GM12878 (cell line): ENCODE measurements around the gene OR2AT4. TPM values are rescaled to one million over a fixed set of nuclear protein-coding genes. Genes with fewer than 3 reads are reported as not detected.

ENCODE experiments used
- BCL11A ChIP-seq: IDR thresholded peaks from 2 replicates; pipeline ENCODE4 v1.6.1; 2011; ENCODE audit warnings: low read depth, low read length
- CHD1 ChIP-seq: IDR thresholded peaks from 2 replicates; pipeline ENCODE4 v1.6.1; 2012; ENCODE audit warnings: low read depth, low read length, improper control_type of control experiment
- CREB1 ChIP-seq: IDR thresholded peaks from 2 replicates; pipeline ENCODE4 v1.6.1; 2012; ENCODE audit warnings: low read depth, mild to moderate bottlenecking, inconsistent platforms
- IKZF1 ChIP-seq: fragments of 450-650 bp; conservative IDR thresholded peaks from 2 replicates; pipeline ENCODE4 v1.6.1; 2017; ENCODE audit warnings: antibody characterized with exemption, mild to moderate bottlenecking
- IRF4 ChIP-seq: IDR thresholded peaks from 2 replicates; pipeline ENCODE4 v1.6.1; 2011; ENCODE audit warnings: low read depth, low read length
- LARP7 ChIP-seq: fragments of 450-650 bp; IDR thresholded peaks from 2 replicates; pipeline ENCODE4 v1.6.1; 2017; ENCODE audit warnings: mild to moderate bottlenecking
- MEF2B ChIP-seq: fragments of 450-650 bp; IDR thresholded peaks from 2 replicates; pipeline ENCODE4 v1.6.1; 2018; ENCODE audit warnings: mild to moderate bottlenecking, moderate library complexity; ENCODE audit not compliant: partially characterized antibody, poor library complexity, severe bottlenecking
- MTA2 ChIP-seq: fragments of 450-650 bp; IDR thresholded peaks from 2 replicates; pipeline ENCODE4 v1.6.1; 2016; ENCODE audit warnings: low read depth, mild to moderate bottlenecking, moderate library complexity
- NR2C2 ChIP-seq: IDR thresholded peaks from 2 replicates; pipeline ENCODE4 v1.6.1; 2011; ENCODE audit warnings: borderline replicate concordance, low read depth; ENCODE audit not compliant: control insufficient read depth, insufficient read length
- PAX8 ChIP-seq: fragments of 450-650 bp; IDR thresholded peaks from 2 replicates; pipeline ENCODE4 v1.6.1; 2017; ENCODE audit warnings: mild to moderate bottlenecking, moderate library complexity
- RB1 ChIP-seq: fragments of 450-650 bp; formaldehyde crosslinking; IDR thresholded peaks from 2 replicates; pipeline ENCODE4 v1.6.1; 2017; ENCODE audit warnings: mild to moderate bottlenecking, borderline replicate concordance
- STAT1 ChIP-seq: fragments of 450-650 bp; conservative IDR thresholded peaks from 2 replicates; pipeline ENCODE4 v1.6.1; 2014; ENCODE audit warnings: antibody characterized with exemption, mild to moderate bottlenecking
- polyA plus RNA-seq, 11 experiments: library from polyadenylated mRNA; depleted of rRNA in 4 of 11; unstranded in 6 of 11; stranded (reverse) in 5 of 11; fragments of >200 nt; fragmentation: Nextera tagmentation in 4 of 11; fragmentation: Illumina TruSeq in 1 of 11; extraction: Ambion mirVana in 4 of 11; extraction: Trizol in 1 of 11; gene quantifications; 1 replicate in 1 of 11; 2 replicates in 10 of 11; pipeline versions ENCODE4 v1.2.1 to v1.2.3, GENCODE V29; 2011 to 2016; ENCODE audit warnings: inconsistent platforms in 2 of 11, missing spikeins in 2 of 11, low read depth in 1 of 11
- total RNA-seq, 4 experiments: library from RNA; depleted of rRNA in 3 of 4; stranded (reverse); fragments of >200 nt in 3 of 4; fragmentation: Illumina TruSeq in 1 of 4; extraction: Trizol in 1 of 4; gene quantifications; 2 replicates each; pipeline versions ENCODE4 v1.2.1 to v1.2.3, GENCODE V29; 2013 to 2021
- TF ChIP-seq, protein P1 (sequence below): IDR thresholded peaks from 2 replicates; pipeline ENCODE4 v1.6.1; 2012; ENCODE audit warnings: improper control_type of control experiment, low read depth, low read length; ENCODE audit not compliant: insufficient replicate concordance
- TF ChIP-seq, protein P2 (sequence below): IDR thresholded peaks from 2 replicates; pipeline ENCODE4 v1.6.1; 2011; ENCODE audit warnings: low read depth, mild to moderate bottlenecking, low read length, moderate library complexity, borderline replicate concordance; ENCODE audit errors: extremely low read depth
- TF ChIP-seq, protein P3 (sequence below): fragments of 450-650 bp; IDR thresholded peaks from 2 replicates; pipeline ENCODE4 v1.6.1; 2014; ENCODE audit warnings: mild to moderate bottlenecking
- TF ChIP-seq, protein P4 (sequence below): fragments of 450-650 bp; IDR thresholded peaks from 2 replicates; pipeline ENCODE4 v1.6.1; 2017; ENCODE audit warnings: borderline replicate concordance
- TF ChIP-seq, protein P5 (sequence below): fragments of 450-650 bp; IDR thresholded peaks from 2 replicates; pipeline ENCODE4 v1.6.1; 2017; ENCODE audit warnings: mild to moderate bottlenecking
- TF ChIP-seq, protein P6 (sequence below): fragments of 450-650 bp; IDR thresholded peaks from 2 replicates; pipeline ENCODE4 v1.6.1; 2017; ENCODE audit warnings: mild to moderate bottlenecking, low read depth, inconsistent platforms; ENCODE audit not compliant: poor library complexity, severe bottlenecking

Gene OR2AT4
- total and polyA plus RNA-seq, 10 of the 15 experiments (the other 5 are each of a cell fraction or from before 2014, with no cell fraction given): 0.01 TPM; not detected in 9

DNA sequence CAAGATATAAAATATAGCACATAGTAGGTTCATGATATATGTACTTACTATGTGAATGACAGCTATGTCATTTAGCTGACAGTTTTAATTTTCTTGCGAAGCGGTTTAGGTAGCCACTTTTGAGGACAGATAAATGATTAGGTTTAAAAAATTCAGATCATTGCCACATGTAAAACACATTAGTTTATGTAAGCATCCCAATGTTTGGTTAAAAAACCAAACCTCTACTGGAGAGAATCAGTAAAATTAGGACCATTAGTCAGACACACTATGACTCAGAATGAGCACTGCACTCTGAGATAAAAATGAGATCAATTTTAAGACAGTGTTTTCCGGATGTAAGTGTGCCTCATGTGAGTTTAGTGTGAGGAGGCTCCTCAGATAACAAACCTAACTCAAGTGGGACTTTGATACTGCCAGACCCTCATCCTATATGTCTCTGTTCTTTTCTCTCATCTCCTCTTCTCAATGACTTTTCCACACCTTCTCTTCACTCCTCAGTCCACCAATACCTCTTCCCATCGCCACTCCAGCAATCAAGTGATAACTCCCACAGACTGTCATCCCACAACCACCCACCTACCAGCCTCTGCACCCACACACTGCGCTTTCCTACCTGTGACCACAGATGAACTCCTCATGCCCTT, 6.8 kb upstream of the OR2AT4 start (continued):
- TF ChIP-seq, protein P1, sequence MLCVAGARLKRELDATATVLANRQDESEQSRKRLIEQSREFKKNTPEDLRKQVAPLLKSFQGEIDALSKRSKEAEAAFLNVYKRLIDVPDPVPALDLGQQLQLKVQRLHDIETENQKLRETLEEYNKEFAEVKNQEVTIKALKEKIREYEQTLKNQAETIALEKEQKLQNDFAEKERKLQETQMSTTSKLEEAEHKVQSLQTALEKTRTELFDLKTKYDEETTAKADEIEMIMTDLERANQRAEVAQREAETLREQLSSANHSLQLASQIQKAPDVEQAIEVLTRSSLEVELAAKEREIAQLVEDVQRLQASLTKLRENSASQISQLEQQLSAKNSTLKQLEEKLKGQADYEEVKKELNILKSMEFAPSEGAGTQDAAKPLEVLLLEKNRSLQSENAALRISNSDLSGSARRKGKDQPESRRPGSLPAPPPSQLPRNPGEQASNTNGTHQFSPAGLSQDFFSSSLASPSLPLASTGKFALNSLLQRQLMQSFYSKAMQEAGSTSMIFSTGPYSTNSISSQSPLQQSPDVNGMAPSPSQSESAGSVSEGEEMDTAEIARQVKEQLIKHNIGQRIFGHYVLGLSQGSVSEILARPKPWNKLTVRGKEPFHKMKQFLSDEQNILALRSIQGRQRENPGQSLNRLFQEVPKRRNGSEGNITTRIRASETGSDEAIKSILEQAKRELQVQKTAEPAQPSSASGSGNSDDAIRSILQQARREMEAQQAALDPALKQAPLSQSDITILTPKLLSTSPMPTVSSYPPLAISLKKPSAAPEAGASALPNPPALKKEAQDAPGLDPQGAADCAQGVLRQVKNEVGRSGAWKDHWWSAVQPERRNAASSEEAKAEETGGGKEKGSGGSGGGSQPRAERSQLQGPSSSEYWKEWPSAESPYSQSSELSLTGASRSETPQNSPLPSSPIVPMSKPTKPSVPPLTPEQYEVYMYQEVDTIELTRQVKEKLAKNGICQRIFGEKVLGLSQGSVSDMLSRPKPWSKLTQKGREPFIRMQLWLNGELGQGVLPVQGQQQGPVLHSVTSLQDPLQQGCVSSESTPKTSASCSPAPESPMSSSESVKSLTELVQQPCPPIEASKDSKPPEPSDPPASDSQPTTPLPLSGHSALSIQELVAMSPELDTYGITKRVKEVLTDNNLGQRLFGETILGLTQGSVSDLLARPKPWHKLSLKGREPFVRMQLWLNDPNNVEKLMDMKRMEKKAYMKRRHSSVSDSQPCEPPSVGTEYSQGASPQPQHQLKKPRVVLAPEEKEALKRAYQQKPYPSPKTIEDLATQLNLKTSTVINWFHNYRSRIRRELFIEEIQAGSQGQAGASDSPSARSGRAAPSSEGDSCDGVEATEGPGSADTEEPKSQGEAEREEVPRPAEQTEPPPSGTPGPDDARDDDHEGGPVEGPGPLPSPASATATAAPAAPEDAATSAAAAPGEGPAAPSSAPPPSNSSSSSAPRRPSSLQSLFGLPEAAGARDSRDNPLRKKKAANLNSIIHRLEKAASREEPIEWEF: no peak
- no peak for TF ChIP-seq CHD1
- TF ChIP-seq, protein P2, sequence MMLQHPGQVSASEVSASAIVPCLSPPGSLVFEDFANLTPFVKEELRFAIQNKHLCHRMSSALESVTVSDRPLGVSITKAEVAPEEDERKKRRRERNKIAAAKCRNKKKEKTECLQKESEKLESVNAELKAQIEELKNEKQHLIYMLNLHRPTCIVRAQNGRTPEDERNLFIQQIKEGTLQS: no peak
- no peak for TF ChIP-seq RB1
- TF ChIP-seq IKZF1: peak; percentile 51; the same call in 1 of the 2 replicates
- TF ChIP-seq MEF2B: no peak
- no peak for TF ChIP-seq CREB1
- no peak for TF ChIP-seq NR2C2
- TF ChIP-seq, protein P3, sequence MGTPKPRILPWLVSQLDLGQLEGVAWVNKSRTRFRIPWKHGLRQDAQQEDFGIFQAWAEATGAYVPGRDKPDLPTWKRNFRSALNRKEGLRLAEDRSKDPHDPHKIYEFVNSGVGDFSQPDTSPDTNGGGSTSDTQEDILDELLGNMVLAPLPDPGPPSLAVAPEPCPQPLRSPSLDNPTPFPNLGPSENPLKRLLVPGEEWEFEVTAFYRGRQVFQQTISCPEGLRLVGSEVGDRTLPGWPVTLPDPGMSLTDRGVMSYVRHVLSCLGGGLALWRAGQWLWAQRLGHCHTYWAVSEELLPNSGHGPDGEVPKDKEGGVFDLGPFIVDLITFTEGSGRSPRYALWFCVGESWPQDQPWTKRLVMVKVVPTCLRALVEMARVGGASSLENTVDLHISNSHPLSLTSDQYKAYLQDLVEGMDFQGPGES: no peak
- TF ChIP-seq, protein P4, sequence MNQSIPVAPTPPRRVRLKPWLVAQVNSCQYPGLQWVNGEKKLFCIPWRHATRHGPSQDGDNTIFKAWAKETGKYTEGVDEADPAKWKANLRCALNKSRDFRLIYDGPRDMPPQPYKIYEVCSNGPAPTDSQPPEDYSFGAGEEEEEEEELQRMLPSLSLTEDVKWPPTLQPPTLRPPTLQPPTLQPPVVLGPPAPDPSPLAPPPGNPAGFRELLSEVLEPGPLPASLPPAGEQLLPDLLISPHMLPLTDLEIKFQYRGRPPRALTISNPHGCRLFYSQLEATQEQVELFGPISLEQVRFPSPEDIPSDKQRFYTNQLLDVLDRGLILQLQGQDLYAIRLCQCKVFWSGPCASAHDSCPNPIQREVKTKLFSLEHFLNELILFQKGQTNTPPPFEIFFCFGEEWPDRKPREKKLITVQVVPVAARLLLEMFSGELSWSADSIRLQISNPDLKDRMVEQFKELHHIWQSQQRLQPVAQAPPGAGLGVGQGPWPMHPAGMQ: no peak
- TF ChIP-seq PAX8: no peak
- TF ChIP-seq MTA2: no peak
- TF ChIP-seq STAT1: no peak
- no peak for TF ChIP-seq BCL11A
- TF ChIP-seq, protein P5, sequence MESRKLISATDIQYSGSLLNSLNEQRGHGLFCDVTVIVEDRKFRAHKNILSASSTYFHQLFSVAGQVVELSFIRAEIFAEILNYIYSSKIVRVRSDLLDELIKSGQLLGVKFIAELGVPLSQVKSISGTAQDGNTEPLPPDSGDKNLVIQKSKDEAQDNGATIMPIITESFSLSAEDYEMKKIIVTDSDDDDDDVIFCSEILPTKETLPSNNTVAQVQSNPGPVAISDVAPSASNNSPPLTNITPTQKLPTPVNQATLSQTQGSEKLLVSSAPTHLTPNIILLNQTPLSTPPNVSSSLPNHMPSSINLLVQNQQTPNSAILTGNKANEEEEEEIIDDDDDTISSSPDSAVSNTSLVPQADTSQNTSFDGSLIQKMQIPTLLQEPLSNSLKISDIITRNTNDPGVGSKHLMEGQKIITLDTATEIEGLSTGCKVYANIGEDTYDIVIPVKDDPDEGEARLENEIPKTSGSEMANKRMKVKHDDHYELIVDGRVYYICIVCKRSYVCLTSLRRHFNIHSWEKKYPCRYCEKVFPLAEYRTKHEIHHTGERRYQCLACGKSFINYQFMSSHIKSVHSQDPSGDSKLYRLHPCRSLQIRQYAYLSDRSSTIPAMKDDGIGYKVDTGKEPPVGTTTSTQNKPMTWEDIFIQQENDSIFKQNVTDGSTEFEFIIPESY: no peak
- no peak for TF ChIP-seq LARP7
- no peak for TF ChIP-seq IRF4
- TF ChIP-seq, protein P6, sequence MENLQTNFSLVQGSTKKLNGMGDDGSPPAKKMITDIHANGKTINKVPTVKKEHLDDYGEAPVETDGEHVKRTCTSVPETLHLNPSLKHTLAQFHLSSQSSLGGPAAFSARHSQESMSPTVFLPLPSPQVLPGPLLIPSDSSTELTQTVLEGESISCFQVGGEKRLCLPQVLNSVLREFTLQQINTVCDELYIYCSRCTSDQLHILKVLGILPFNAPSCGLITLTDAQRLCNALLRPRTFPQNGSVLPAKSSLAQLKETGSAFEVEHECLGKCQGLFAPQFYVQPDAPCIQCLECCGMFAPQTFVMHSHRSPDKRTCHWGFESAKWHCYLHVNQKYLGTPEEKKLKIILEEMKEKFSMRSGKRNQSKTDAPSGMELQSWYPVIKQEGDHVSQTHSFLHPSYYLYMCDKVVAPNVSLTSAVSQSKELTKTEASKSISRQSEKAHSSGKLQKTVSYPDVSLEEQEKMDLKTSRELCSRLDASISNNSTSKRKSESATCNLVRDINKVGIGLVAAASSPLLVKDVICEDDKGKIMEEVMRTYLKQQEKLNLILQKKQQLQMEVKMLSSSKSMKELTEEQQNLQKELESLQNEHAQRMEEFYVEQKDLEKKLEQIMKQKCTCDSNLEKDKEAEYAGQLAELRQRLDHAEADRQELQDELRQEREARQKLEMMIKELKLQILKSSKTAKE: no peak
